HG02885 (cell line): ENCODE measurements around the gene DISC1.
"Not testable (repeated sequence)": the region's sequence is repeated elsewhere in the genome, so short reads cannot be mapped to it uniquely, and the experiment has no call there.

Experiments
- ATAC-seq: cut with Tn5 transposase; IDR thresholded peaks from one replicate; pipeline ENCODE4 v1.9.1; 2021; ENCODE audit warnings: mild to moderate bottlenecking; ENCODE audit not compliant: unreplicated experiment, poor library complexity

The DISC1 gene

GRCh38 chr1:231966983-231967382, 340.4 kb downstream of the DISC1 start:
- ATAC-seq = no peak

GRCh38 chr1:231969076-231969475, 342.5 kb downstream of the DISC1 start:
- no peak for ATAC-seq

- not testable (repeated sequence) for ATAC-seq
These were observed 343.2 kb downstream of the DISC1 start for GRCh38 chr1:231969761-231970160.

GRCh38 chr1:231970684-231971083, 344.1 kb downstream of the DISC1 start:
- no peak for ATAC-seq

GRCh38 chr1:231971397-231972110, 345.0 kb downstream of the DISC1 start:
- ATAC-seq = no peak

GRCh38 chr1:231972111-231972445, 345.5 kb downstream of the DISC1 start:
- ATAC-seq = no peak

GRCh38 chr1:231973830-231974229, 347.2 kb downstream of the DISC1 start:
- ATAC-seq = no peak

- ATAC-seq = no peak
These were observed 349.6 kb downstream of the DISC1 start for GRCh38 chr1:231976231-231976630.

- no peak for ATAC-seq
These were observed 355.1 kb downstream of the DISC1 start for GRCh38 chr1:231981675-231982074.

- no peak for ATAC-seq
These were observed 356.4 kb downstream of the DISC1 start for GRCh38 chr1:231982871-231983587.

- no peak for ATAC-seq
These were observed 357.1 kb downstream of the DISC1 start for GRCh38 chr1:231983588-231984193.

GRCh38 chr1:231985296-231986023, 358.9 kb downstream of the DISC1 start:
- no peak for ATAC-seq

GRCh38 chr1:231986631-231987336, 360.2 kb downstream of the DISC1 start:
- no peak for ATAC-seq

- ATAC-seq = no peak
These were observed 363.8 kb downstream of the DISC1 start for GRCh38 chr1:231990388-231990787.

- ATAC-seq = no peak
These were observed 364.6 kb downstream of the DISC1 start for GRCh38 chr1:231991231-231991630.

GRCh38 chr1:231993968-231994455, 367.4 kb downstream of the DISC1 start:
- no peak for ATAC-seq

- no peak for ATAC-seq
These were observed 372.2 kb downstream of the DISC1 start for GRCh38 chr1:231998791-231999190.

- ATAC-seq = no peak
These were observed 378.7 kb downstream of the DISC1 start for GRCh38 chr1:232005300-232005699.

- ATAC-seq = no peak
These were observed 383.2 kb downstream of the DISC1 start for GRCh38 chr1:232009741-232010140.

GRCh38 chr1:232011961-232012360, 385.4 kb downstream of the DISC1 start:
- ATAC-seq = no peak
